HG02571 (cell line): ENCODE measurements around the gene SLC6A9.

ENCODE experiments used
- ATAC-seq: cut with Tn5 transposase; IDR thresholded peaks from one replicate; pipeline ENCODE4 v1.9.1; 2021; ENCODE audit warnings: mild to moderate bottlenecking, moderate library complexity; ENCODE audit not compliant: unreplicated experiment

Gene SLC6A9

GRCh38 chr1:43986712-43987111 is 44.5 kb downstream of the SLC6A9 start:
- ATAC-seq, result no peak

- ATAC-seq, result no peak
These were observed 45.2 kb downstream of the SLC6A9 start for GRCh38 chr1:43985984-43986595.

GRCh38 chr1:43984855-43985254 is 46.4 kb downstream of the SLC6A9 start:
- no peak for ATAC-seq

GRCh38 chr1:43983253-43983899 is 47.9 kb downstream of the SLC6A9 start:
- ATAC-seq, result no peak

- ATAC-seq, result no peak
These were observed 48.5 kb downstream of the SLC6A9 start for GRCh38 chr1:43982808-43983207.

- no peak for ATAC-seq
These were observed 49.0 kb downstream of the SLC6A9 start for GRCh38 chr1:43982241-43982640.

- no peak for ATAC-seq
These were observed 49.6 kb downstream of the SLC6A9 start for GRCh38 chr1:43981636-43982035.

GRCh38 chr1:43981135-43981491 is 50.1 kb downstream of the SLC6A9 start:
- no peak for ATAC-seq

- no peak for ATAC-seq
These were observed 50.8 kb downstream of the SLC6A9 start for GRCh38 chr1:43980255-43981134.

GRCh38 chr1:43979528-43980254 is 51.6 kb downstream of the SLC6A9 start:
- no peak for ATAC-seq

GRCh38 chr1:43979261-43979527 is 52.1 kb downstream of the SLC6A9 start:
- ATAC-seq, result no peak

- no peak for ATAC-seq
These were observed 52.6 kb downstream of the SLC6A9 start, which contains the start of gene B4GALT2 for GRCh38 chr1:43978551-43979260. Gene B4GALT2 (plus strand): TSS chr1:43979210. CDS start chr1:43981161, 1,951 bp downstream.

GRCh38 chr1:43978264-43978550 is 53.1 kb downstream of the SLC6A9 start:
- ATAC-seq, result no peak

GRCh38 chr1:43977376-43978263 is 53.6 kb downstream of the SLC6A9 start:
- ATAC-seq, result no peak

GRCh38 chr1:43976890-43977289 is 54.4 kb downstream of the SLC6A9 start:
- no peak for ATAC-seq

GRCh38 chr1:43976045-43976444 is 55.2 kb downstream of the SLC6A9 start:
- ATAC-seq, result no peak

- ATAC-seq, result no peak
These were observed 55.9 kb downstream of the SLC6A9 start for GRCh38 chr1:43975249-43975961.

- peak; percentile 61 for ATAC-seq
These were observed 56.6 kb downstream of the SLC6A9 start, which contains the start of gene ATP6V0B for GRCh38 chr1:43974443-43975248. Gene ATP6V0B (plus strand): TSS chr1:43974960. CDS start chr1:43975041, 81 bp downstream.
